Measurements from ENCODE around the gene SEMG1.

Gene SEMG1

GRCh38 chr20:45187693-45188092, 19.1 kb upstream of the SEMG1 start:
- DNase-seq (ENCODE audit: low read depth), result no peak
- TF ChIP-seq POLR2A (IDR thresholded peaks at IDR 0.05; ENCODE audit: extremely low read depth, insufficient read length) (no peak), MAX (IDR thresholded peaks at IDR 0.05; ENCODE audit: low read depth, low read length) (no peak), CTCF (IDR thresholded peaks at IDR 0.05; ENCODE audit: low read depth, low read length) (no peak), MYC (IDR thresholded peaks at IDR 0.05; ENCODE audit: low read depth, low read length) (no peak)
- H3K4me3 ChIP-seq (ENCODE audit: low read depth, low read length), result no peak overlapping the region

- TF ChIP-seq CTCF (IDR thresholded peaks at IDR 0.05; ENCODE audit: low read depth, low read length), result no peak
- no peak for TF ChIP-seq MAX (IDR thresholded peaks at IDR 0.05; ENCODE audit: low read depth, low read length)
- TF ChIP-seq POLR2A (IDR thresholded peaks at IDR 0.05; ENCODE audit: extremely low read depth, insufficient read length), result no peak
- no peak for TF ChIP-seq MYC (IDR thresholded peaks at IDR 0.05; ENCODE audit: low read depth, low read length)
- DNase-seq (ENCODE audit: low read depth), result no peak
Observed at GRCh38 chr20:45189067-45189609, 17.7 kb upstream of the SEMG1 start.

GRCh38 chr20:45189861-45190260, 17.0 kb upstream of the SEMG1 start:
- no peak overlapping the region for H3K4me3 ChIP-seq (ENCODE audit: low read depth, low read length)
- no peak for DNase-seq (ENCODE audit: low read depth)
- TF ChIP-seq POLR2A (IDR thresholded peaks at IDR 0.05; ENCODE audit: extremely low read depth, insufficient read length) (no peak), CTCF (IDR thresholded peaks at IDR 0.05; ENCODE audit: low read depth, low read length) (no peak), MAX (IDR thresholded peaks at IDR 0.05; ENCODE audit: low read depth, low read length) (no peak), MYC (IDR thresholded peaks at IDR 0.05; ENCODE audit: low read depth, low read length) (no peak)

More at GRCh38 chr20:45189067-45189609, 17.7 kb upstream of the SEMG1 start:
- H3K4me3 ChIP-seq (ENCODE audit: low read depth, low read length), result no peak overlapping the region

GRCh38 chr20:45191926-45192325, 14.9 kb upstream of the SEMG1 start:
- no peak overlapping the region for H3K4me3 ChIP-seq (ENCODE audit: low read depth, low read length)
- DNase-seq (ENCODE audit: low read depth), result no peak
- TF ChIP-seq POLR2A (IDR thresholded peaks at IDR 0.05; ENCODE audit: extremely low read depth, insufficient read length) (no peak), MAX (IDR thresholded peaks at IDR 0.05; ENCODE audit: low read depth, low read length) (no peak), MYC (IDR thresholded peaks at IDR 0.05; ENCODE audit: low read depth, low read length) (no peak), CTCF (IDR thresholded peaks at IDR 0.05; ENCODE audit: low read depth, low read length) (no peak)

GRCh38 chr20:45193331-45193730, 13.5 kb upstream of the SEMG1 start:
- H3K4me3 ChIP-seq (ENCODE audit: low read depth, low read length), result no peak overlapping the region
- TF ChIP-seq POLR2A (IDR thresholded peaks at IDR 0.05; ENCODE audit: extremely low read depth, insufficient read length) (no peak), MYC (IDR thresholded peaks at IDR 0.05; ENCODE audit: low read depth, low read length) (no peak), MAX (IDR thresholded peaks at IDR 0.05; ENCODE audit: low read depth, low read length) (no peak), CTCF (IDR thresholded peaks at IDR 0.05; ENCODE audit: low read depth, low read length) (no peak)
- no peak for DNase-seq (ENCODE audit: low read depth)

Data from NB4 (cell line).